Ishikawa (cell line): ENCODE measurements around the gene ZNF177.

Source experiments
- MAX ChIP-seq: IDR thresholded peaks from 2 replicates; pipeline ENCODE4 v1.6.1; 2012
- TCF12 ChIP-seq: IDR thresholded peaks from 2 replicates; pipeline ENCODE4 v1.6.1; 2012; ENCODE audit warnings: low read depth
- TEAD4 ChIP-seq: IDR thresholded peaks from 2 replicates; pipeline ENCODE4 v1.6.1; 2012

GRCh38 chr19:9348671-9349070 is 14.1 kb upstream of the ZNF177 start:
- TF ChIP-seq TCF12, result no peak
- TF ChIP-seq TEAD4, result no peak
- no peak for TF ChIP-seq MAX
